DND-41 (cell line): ENCODE results near the gene DPP6.

Source experiments
- CTCF ChIP-seq: IDR thresholded peaks from 2 replicates; pipeline ENCODE4 v1.5.1; 2012; ENCODE audit warnings: borderline replicate concordance, low read length, moderate library complexity, mild to moderate bottlenecking; ENCODE audit not compliant: poor library complexity, severe bottlenecking; ENCODE audit errors: extremely low read depth
- EZH2 ChIP-seq: IDR thresholded peaks from 3 replicates; pipeline ENCODE4 v1.6.1; 2012; ENCODE audit warnings: borderline replicate concordance, low read depth, mild to moderate bottlenecking, moderate library complexity, low read length, inconsistent platforms; ENCODE audit not compliant: severe bottlenecking

DNA sequence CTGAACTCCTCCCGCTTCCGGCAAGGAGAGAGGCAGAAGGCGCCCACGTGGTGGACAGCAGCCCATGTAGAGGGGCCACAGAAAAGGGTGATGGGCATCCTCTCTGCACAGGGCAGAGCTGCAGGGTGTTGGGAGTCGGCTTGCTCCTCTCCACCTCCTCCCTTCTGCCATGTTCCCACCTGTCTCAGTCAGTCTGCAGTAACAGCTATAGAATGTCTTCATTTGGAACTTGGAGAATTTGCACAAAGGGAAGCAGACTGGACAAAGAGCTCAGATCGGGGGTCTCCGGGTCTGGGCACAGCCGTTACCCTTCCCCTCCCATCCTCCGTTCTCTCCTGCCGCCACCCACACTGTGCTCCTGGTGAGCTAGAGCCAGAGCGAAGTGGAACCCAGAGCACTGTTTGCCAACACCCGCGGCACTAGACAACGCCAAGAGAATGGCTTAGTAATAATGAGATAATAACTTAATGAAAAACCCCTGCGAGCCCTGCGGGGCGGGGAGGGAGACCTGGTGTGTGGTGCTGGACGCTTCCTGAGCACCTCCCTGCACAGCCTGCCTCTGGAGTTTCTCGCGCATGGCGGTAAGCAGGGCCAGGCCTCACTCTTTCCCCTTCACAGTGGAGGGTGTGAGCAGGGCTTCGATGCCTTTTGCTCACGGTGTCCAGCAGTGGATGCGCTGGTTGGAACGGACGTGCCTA, 696.0 kb downstream of the DPP6 start:
- TF ChIP-seq EZH2: no peak
- TF ChIP-seq CTCF: no peak
